GM12873 (cell line): ENCODE measurements around the gene KIF7.

Source experiments
- CTCF ChIP-seq: IDR thresholded peaks from 2 replicates; pipeline ENCODE4 v1.5.1; 2012; ENCODE audit warnings: low read depth, mild to moderate bottlenecking, moderate library complexity, low read length, control low read depth; ENCODE audit not compliant: insufficient read depth; ENCODE audit errors: missing control alignments

Gene KIF7

GRCh38 chr15:89627256-89627970 is 27.9 kb downstream of the KIF7 start:
- TF ChIP-seq CTCF, result no peak

- no peak for TF ChIP-seq CTCF
These were observed 29.6 kb downstream of the KIF7 start for GRCh38 chr15:89625716-89626115.

- TF ChIP-seq CTCF, result no peak
These were observed 32.1 kb downstream of the KIF7 start for GRCh38 chr15:89623165-89623564.

GRCh38 chr15:89621547-89621946 is 33.7 kb downstream of the KIF7 start:
- no peak for TF ChIP-seq CTCF

GRCh38 chr15:89616228-89616627 is 39.0 kb downstream of the KIF7 start:
- TF ChIP-seq CTCF, result no peak

- TF ChIP-seq CTCF, result no peak
These were observed 40.1 kb downstream of the KIF7 start for GRCh38 chr15:89615135-89615534.

- TF ChIP-seq CTCF, result no peak
These were observed 41.1 kb downstream of the KIF7 start for GRCh38 chr15:89614164-89614563.

- no peak for TF ChIP-seq CTCF
These were observed 42.2 kb downstream of the KIF7 start for GRCh38 chr15:89613031-89613430.
